ENCODE measurements around the gene PKP1. TPM values are rescaled to one million over a fixed set of nuclear protein-coding genes. Genes with fewer than 3 reads are reported as not detected.

The PKP1 gene
- total RNA-seq, 4 donors from 2014 or later = 0.27 to 12.8 (median 4.0) TPM

DNA sequence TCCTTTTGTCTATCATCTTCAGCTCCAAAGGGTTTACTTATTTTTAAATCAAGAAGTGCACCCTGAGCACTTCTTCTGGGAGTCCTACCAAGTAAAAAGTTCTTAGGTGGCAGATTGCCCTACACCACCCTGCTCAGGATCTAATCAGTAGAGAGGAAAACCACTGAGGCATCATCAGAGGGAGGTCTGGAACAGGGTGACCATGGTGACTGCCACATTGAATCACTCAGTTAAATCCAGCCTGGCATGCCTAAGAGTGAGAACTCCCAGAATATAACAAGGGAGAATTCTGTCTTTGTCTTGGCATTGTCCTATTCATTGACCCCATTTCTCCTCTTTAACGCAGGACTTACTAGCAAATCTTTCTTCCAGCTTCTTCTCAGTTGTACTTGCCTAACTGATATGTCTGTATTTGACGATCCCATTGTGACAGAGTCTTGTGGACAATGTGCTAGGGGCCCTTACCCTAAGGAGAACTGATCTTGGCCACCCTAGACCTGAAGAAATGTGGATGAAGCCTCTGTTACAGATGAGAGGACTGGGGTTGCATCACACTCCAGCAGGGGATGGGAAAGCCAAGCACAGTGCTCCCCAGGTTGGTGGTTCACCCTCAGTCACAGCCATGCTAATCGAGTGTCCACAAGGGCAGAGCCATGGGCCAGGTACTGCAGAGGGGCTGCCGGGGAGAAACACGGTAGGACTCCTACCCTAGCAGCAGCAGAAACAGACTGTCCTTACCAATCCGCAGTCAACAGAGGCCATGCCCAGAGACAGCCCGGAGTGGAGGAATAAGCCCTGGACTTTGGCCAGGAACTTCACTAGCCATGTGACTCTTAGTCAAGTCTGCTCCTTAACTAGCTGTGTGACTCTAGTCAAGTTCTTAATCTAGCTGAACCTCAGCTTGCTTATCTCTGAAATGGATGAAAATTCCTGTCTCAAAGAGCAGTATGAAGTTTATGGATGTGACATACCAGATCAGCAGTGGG is 15.4 kb downstream of the PKP1 start:
- H3K4me3 ChIP-seq = no peak overlapping the region
- H3K36me3 ChIP-seq = no peaks in the 10 kb centered on the region
- no peaks in the 10 kb centered on the region for H3K4me1 ChIP-seq
- WGBS, 2 donors (ENCODE audit: low coverage in 1 of 2) = 92 to 100% methylated on average over 1 to 2 of the region's 7 CpGs
- peaks cover 32% of the 10 kb centered on the region for H3K27me3 ChIP-seq
- TF ChIP-seq, protein P1, sequence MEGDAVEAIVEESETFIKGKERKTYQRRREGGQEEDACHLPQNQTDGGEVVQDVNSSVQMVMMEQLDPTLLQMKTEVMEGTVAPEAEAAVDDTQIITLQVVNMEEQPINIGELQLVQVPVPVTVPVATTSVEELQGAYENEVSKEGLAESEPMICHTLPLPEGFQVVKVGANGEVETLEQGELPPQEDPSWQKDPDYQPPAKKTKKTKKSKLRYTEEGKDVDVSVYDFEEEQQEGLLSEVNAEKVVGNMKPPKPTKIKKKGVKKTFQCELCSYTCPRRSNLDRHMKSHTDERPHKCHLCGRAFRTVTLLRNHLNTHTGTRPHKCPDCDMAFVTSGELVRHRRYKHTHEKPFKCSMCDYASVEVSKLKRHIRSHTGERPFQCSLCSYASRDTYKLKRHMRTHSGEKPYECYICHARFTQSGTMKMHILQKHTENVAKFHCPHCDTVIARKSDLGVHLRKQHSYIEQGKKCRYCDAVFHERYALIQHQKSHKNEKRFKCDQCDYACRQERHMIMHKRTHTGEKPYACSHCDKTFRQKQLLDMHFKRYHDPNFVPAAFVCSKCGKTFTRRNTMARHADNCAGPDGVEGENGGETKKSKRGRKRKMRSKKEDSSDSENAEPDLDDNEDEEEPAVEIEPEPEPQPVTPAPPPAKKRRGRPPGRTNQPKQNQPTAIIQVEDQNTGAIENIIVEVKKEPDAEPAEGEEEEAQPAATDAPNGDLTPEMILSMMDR (IDR thresholded peaks at IDR 0.05) = no peak
- TF ChIP-seq POLR2A (IDR thresholded peaks at IDR 0.05) = no peak
- TF ChIP-seq POLR2AphosphoS5 (IDR thresholded peaks at IDR 0.05) = no peak
- no peak for TF ChIP-seq EP300 (IDR thresholded peaks at IDR 0.05)
- no peaks in the 10 kb centered on the region for H3K9me3 ChIP-seq
- ATAC-seq = no peak
- H3K27ac ChIP-seq = no peak overlapping the region

DNA sequence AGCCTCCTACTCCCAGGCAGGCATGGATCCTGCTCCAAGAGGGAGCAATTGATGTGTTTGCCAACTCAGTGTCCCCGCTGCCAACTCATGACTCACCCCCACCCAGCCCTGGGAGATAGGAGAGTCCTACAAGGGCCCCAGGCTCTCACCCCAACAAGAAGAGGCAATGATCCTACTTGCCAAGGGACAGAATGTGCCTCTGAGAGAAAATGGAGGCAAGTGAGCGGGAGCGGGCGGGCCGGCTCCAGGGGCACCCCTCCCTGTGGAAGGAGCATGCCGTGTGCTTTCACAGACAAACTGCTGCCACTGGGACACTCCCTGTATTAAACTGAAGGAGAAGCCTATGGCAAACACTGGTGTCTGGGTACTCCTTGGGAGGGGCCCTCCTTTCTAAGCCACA is 16.7 kb downstream of the PKP1 start:
- ATAC-seq = no peak
- H3K27ac ChIP-seq = no peak overlapping the region

GRCh38 chr1:201300641-201301040 is 17.3 kb downstream of the PKP1 start:
- WGBS, 2 donors (ENCODE audit: low coverage in 1 of 2) = 50% methylated on average over 3 of the region's 4 CpGs; no CpG with 5 or more reads in 1 of the 2 donors
- no peak for ATAC-seq
- H3K27ac ChIP-seq = no peak overlapping the region
- peaks cover 29% of the 10 kb centered on the region for H3K27me3 ChIP-seq
- H3K36me3 ChIP-seq = no peaks in the 10 kb centered on the region
- no peaks in the 10 kb centered on the region for H3K4me1 ChIP-seq
- no peaks in the 10 kb centered on the region for H3K9me3 ChIP-seq
- no peak for TF ChIP-seq EP300 (IDR thresholded peaks at IDR 0.05)
- TF ChIP-seq, protein P1 (IDR thresholded peaks at IDR 0.05) = no peak
- TF ChIP-seq POLR2AphosphoS5 (IDR thresholded peaks at IDR 0.05) = no peak
- no peak for TF ChIP-seq POLR2A (IDR thresholded peaks at IDR 0.05)
- H3K4me3 ChIP-seq = no peak overlapping the region

More for the DNA sequence above, 16.7 kb downstream of the PKP1 start:
- Histone ChIP-seq H3K36me3 (no peaks in the 10 kb centered on the region), H3K9me3 (no peaks in the 10 kb centered on the region), H3K4me1 (no peaks in the 10 kb centered on the region), H3K27me3 (peaks cover 28% of the 10 kb centered on the region), H3K4me3 (no peak overlapping the region)
- WGBS, 2 donors (ENCODE audit: low coverage in 1 of 2) = 60% methylated on average over 1 of the region's 6 CpGs; no CpG with 5 or more reads in 1 of the 2 donors
- TF ChIP-seq, protein P1 (IDR thresholded peaks at IDR 0.05) = no peak
- TF ChIP-seq POLR2AphosphoS5 (IDR thresholded peaks at IDR 0.05) (no peak), EP300 (IDR thresholded peaks at IDR 0.05) (no peak), POLR2A (IDR thresholded peaks at IDR 0.05) (no peak)

GRCh38 chr1:201302163-201303152 is 19.2 kb downstream of the PKP1 start:
- WGBS, 2 donors (ENCODE audit: low coverage in 1 of 2) = 85 to 91% methylated on average over 3 to 7 of the region's 20 CpGs
- H3K4me1 ChIP-seq = no peaks in the 10 kb centered on the region
- H3K9me3 ChIP-seq = no peaks in the 10 kb centered on the region
- ATAC-seq = no peak
- peaks cover 23% of the 10 kb centered on the region for H3K27me3 ChIP-seq
- TF ChIP-seq POLR2A (IDR thresholded peaks at IDR 0.05) (no peak), POLR2AphosphoS5 (IDR thresholded peaks at IDR 0.05) (no peak), EP300 (IDR thresholded peaks at IDR 0.05) (no peak)
- TF ChIP-seq, protein P1 (IDR thresholded peaks at IDR 0.05) = no peak
- H3K4me3 ChIP-seq = no peak overlapping the region
- H3K27ac ChIP-seq = no peak overlapping the region
- no peaks in the 10 kb centered on the region for H3K36me3 ChIP-seq
